Dermis blood vessel endothelial cell (primary cell): Measurements from ENCODE around the gene ARRDC5. TPM values are rescaled to one million over a fixed set of nuclear protein-coding genes. Genes with fewer than 3 reads are reported as not detected.
"Not testable (repeated sequence)": the region's sequence is repeated elsewhere in the genome, so short reads cannot be mapped to it uniquely, and the experiment has no call there.

Experiments used
- DNase-seq: peaks from one replicate; pipeline ENCODE4 v3.0.0; 2010
- total RNA-seq: library from RNA; depleted of rRNA; stranded (reverse); fragments of >200 nt; gene quantifications from 2 replicates; pipeline ENCODE4 v1.2.3, GENCODE V29; 2014

Gene ARRDC5
- total RNA-seq, 1 donor from 2014 or later: not detected

DNA sequence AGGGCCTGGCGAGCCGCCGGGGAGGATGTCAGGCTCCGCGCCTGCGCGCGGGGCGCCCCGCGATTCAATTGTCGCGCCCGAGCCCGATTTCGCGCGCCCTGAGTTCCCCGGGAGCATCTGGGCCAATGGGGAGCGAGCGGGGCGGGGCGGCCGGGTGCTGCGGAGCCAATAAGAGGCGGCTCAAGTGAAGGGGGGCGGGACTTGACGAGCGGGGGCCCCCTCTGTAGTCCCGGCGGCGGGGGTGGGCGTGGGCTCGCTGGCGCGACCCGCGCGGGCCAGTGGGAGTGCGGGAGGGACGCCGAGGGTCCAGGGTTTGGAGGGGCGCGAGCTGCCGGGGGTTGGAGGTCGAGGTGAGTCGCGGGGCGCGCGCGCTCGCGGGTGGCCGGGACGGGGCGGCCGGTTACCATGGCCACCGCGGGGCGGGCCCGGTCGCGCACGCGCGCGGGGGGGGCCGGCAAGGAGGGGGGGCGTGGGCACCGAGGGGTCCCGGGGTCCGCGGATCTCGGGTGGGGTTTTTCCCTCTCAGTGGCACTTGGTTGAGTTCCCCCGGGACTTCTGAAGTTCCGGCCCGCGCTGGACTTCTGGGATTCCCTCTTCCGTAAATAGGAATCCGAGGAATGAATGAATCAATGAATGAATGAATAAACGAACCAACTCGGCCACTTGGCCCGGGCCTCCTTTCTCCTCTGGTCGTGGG is 7.3 kb upstream of the ARRDC5 start:
- DNase-seq: peak; percentile 93

DNA sequence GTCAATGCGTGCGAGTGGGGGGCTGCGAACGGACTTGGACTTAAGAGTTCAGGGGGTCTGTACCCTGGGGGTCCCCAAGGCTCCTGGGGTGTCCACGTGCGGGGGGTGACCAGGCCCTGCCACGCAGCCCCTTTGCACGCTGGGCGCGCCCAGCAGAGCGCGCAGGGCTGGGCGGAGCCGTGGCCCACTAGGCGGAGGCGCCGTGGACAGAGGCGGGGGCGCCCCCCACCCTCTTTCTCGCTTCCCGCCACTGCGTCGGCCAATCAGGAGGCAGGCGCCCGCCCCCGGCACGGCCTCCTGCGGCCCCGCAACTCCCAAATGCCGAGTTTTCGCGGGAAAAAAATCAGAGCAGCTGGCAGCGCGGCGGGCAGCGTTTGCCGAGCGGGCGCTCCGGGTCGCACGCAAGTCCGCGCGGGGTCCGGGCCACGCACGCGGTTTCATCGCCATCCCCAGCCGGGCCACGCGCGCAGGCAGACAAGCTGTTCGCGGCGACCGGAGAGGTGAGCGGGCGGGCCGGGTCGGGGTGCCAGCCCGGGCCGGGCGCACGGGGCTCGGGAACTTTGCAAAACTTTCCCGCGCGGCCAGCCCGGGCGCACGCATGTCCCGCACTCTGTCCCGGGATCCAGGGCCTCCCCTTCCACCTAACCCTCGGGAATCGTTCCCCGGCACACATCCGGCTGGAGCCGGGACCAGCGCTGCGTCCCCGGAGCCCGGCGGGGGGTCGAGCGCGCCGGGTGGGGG is 6.6 kb upstream of the ARRDC5 start, which contains the start of gene UHRF1:
Gene UHRF1 (plus strand): TSS at position 346 of the 741 bp plus-strand sequence. CDS start 1,385 bp downstream, outside the sequence.
- peak; percentile 37 for DNase-seq

DNA sequence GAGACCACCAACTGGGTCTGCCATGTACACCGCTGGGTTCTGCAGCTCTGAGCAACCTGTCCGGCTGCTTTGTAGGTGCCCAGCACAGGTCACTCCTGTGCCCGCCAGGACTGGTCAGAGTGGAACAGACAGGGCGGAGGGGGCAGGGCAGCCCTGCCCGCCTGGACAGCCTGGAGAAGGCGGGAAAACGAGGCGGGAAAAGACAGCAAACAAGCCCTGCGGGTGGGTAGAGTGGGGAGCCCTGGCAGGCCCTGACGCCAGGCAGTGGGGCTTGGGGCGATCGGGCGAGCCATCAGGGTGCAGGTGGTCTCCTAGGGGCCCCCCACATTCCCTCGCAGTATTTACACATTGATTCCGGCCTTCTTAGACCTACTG is 6.1 kb upstream of the ARRDC5 start:
- DNase-seq: no peak

DNA sequence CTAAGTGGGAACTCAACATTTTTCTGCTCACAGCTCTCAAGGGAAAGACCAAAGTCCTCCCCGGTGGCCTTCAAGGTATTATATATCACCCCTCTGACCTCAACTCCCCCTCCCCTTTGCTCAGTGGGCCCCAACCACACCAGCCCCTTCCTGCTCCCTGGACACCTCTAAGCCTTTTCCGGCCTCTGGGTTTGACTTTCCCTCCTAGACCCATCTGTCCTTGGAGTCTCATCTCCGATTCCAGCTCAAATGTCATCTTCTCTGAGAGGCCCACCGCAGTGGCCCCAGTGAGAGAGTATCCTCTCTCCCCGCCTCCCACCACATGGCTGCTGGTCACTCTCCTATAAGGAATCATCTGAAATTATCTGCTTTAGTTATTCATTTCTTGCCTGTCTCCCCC is 5.7 kb upstream of the ARRDC5 start:
- no peak for DNase-seq

DNA sequence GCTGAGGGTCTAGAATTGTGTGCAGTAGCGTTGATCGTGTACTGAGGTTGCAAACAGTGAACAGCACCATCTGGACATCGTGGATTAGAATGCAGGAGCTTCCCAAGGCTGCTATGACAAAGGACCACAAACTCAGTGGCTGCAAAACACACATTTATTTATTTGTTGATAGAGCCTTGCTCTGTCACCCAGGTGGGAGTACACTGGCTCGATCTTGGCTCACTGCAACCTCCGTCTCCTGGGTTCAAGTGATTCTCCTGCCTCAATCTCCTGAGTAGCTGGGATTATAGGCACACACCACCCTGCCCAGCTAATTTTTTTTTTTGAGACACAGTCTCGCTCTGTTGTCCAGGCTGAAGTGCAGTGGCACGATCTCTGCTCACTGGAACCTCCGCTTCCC is 4.3 kb upstream of the ARRDC5 start:
- no peak for DNase-seq

DNA sequence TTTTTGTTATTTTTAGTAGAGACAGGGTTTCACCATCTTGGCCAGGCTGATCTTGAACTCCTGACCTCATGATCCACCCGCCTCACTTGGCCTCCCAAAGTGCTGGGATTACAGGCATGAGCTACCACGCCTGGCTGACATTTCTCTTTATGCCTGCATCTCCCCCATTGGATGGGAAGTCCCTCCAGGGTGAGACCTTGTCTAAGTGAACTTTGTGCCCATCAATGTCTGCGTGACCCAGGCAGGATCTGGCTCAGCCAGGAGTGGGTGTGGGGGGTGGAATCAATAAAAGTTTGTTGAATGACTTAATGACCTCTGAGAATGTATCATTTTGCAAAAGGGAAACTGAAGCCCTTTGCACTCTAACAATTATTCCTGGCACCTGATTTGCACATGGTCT is 1.8 kb upstream of the ARRDC5 start:
- no peak for DNase-seq

DNA sequence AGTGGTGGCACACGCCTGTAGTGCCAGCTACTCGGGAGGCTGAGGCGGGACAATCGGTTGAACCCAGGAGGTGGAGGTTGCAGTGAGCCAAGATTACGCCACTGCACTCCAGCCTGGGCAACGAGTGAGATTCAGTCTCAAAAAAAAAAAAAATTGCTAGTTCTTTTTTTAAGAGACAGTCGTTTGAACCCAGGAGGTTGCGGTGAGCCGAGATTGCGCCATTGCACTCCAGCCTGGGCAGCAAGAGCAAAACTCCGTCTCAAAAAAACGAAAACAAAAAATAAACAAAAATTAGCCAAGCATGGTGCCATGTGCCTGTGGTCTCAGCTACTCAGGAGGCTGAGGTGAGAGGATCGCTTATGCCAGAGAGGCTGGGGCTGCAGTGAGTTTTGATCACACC is 1.8 kb downstream of the ARRDC5 start:
- DNase-seq: not testable (repeated sequence)

DNA sequence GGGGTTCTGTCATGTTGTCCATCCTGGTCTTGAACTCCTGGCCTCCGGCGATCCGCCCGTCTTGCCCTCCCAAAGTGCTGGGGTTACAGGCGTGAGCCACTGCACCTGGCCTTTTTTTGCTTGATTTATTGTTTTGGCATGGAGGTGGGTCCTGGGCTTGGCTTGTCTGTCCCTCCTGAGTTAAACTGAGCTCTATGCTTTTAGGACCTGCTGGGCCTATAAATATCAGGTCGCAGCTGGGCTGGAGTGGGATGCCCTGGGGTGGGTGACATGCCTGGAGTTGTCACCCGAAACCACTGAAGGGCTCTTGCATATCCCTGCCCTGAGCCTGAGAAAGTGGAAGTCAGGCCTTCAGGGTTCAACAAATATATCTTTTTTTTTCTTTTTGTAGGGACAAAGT is 5.5 kb downstream of the ARRDC5 start:
- DNase-seq: no peak

DNA sequence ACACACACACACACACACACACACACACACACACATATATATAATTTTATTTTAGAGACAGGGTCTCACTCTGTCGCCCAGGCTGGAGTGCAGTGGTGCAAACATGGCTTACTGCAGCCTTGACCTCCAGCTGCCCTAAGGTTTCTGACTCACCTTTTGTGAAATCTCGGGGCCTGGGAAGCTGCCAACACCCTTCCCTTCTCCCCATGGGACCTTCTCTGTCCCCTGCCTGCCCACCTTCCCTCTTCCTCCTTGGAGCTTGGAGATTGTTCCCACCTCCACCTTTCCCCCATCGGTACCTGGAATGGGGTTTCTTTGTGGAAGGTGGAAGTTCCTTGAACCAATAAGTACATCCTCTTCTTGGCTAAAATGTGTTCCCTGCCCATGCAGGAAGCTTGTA is 6.3 kb downstream of the ARRDC5 start:
- peak; percentile 9 for DNase-seq

DNA sequence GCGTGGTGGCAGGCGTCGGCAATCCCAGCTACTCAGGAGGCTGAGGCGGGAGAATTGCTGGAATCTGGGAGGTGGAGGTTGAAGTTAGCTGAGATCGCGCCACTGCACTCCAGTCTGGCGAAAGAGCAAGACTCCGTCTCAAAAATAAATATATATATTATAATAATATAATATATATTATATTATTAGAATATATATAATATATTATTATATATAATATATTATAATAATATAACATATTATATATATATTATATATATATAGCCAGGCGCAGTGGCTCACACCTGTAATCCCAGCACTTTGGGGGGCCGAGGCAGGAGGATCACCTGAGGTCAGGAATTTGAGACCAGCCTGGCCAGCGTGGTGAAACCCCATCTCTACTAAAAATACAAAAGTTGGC is 9.7 kb downstream of the ARRDC5 start:
- DNase-seq: not testable (repeated sequence)

DNA sequence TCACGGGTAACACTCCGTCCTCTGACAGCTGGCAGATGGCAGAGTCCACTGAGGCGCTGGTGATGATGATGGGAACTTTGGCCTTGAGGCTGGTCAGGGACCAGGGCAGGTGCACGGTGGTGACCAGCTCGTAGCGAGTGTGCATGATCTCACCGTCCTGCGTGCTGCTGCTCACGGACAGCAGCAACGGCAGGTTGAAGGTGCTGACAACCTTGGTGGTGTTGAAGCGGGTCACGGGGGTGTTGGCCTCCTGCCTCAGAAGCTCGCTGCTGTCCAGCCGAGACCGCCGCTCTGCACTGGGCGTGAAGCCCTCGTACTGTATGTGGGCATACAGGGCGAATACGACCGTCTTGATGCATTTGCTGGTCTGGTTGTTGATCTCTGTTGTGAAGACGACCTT is 11.6 kb downstream of the ARRDC5 start:
- DNase-seq: no peak

DNA sequence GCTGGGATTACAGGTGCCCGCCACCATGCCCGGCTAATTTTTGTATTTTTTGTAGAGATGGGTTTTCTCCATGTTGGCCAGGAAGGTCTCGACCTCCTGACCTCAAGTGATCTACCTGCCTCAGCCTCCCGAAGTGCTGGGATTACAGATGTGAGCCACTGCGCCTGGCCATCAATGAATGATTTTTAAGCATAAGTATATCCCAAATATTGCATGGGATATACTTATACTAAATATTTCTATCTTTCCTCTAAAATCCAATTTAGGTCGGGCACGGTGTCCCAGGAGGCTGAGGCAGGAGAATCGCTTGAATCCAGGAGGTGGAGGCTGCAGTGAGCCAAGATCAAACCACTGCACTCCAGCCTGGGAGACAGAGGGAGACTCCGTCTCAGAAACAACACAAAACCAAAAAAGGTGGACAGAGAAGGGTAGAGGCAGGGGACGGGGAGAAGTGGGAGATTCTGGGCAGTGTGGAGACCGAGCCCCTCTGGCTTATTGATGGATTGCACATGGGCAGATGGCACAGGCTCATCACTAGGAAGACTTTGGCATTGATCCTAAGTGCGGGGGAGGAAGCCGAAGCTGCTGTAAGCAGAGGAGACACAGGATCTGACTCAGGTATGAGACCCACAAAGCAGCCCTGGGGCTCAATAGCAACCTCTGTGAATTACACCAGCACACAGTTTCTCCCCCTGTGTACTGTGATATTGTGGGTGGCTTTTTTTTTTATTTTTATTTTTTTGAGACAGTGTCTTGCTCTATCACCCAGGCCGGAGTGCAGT is 13.5 kb downstream of the ARRDC5 start:
- DNase-seq: peak; percentile 27

DNA sequence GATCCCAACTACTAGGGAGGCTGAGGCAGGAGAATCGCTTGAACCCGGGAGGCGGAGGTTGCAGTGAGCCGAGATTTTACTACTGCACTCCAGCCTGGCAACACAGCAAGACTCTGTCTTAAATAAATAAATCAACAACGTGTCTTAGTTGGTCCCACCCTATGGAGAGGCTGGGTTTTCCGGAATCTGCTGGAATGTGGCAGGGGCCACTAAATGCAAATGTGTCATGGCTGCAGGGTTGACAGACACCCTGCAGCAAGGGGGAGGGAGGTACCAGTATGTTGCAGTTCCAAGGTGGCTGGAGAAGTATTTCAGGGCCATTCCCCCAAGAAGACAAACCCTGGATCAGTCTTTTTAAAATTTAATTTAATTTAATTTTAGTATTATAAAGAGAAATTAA is 14.9 kb downstream of the ARRDC5 start:
- not testable (repeated sequence) for DNase-seq

DNA sequence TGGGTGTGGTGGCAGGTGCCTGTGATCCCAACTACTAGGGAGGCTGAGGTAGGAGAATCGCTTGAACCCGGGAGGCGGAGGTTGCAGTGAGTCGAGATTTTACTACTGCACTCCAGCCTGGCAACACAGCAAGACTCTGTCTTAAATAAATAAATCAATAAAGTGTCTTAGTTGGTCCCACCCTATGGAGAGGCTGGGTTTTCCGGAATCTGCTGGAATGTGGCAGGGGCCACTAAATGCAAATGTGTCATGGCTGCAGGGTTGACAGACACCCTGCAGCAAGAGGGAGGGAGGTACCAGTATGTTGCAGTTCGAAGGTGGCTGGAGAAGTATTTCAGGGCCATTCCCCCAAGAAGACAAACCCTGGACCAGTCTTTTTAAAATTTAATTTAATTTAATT is 17.7 kb downstream of the ARRDC5 start:
- not testable (repeated sequence) for DNase-seq

DNA sequence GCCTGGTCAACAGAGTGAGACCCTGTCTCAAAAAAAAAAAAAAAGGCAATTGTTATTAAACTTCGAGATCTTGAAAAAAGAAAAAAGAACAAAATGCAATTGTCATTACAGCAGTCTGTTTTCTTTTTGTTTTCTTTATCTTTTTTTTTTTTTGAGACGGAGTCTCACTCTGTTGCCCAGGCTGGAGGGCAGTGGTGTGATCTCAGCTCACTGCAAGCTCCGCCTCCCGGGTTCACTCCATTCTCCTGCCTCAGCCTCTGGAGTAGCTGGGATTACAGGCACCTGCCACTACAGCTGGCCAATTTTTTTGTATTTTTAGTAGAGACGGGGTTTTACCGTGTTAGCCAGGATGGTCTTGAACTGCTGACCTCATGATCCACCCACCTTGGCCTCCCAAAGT is 19.8 kb downstream of the ARRDC5 start:
- not testable (repeated sequence) for DNase-seq

DNA sequence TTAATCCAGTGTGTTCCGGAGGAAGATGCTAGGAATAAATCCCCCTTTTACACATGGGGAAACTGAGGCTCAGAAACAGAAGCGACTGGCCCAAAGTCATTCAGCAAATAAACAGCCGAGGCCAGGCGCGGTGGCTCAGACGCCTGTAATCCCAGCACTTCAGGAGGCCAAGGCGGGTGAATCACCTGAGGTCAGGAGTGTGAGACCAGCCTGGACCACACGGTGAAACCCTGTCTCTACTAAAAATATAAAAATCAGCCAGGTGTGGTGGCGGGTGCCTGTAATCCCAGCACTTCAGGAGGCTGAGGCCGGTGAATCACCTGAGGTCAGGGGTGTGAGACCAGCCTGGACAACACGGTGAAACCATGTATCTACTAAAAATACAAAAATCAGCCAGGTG is 23.7 kb downstream of the ARRDC5 start:
- no peak for DNase-seq

DNA sequence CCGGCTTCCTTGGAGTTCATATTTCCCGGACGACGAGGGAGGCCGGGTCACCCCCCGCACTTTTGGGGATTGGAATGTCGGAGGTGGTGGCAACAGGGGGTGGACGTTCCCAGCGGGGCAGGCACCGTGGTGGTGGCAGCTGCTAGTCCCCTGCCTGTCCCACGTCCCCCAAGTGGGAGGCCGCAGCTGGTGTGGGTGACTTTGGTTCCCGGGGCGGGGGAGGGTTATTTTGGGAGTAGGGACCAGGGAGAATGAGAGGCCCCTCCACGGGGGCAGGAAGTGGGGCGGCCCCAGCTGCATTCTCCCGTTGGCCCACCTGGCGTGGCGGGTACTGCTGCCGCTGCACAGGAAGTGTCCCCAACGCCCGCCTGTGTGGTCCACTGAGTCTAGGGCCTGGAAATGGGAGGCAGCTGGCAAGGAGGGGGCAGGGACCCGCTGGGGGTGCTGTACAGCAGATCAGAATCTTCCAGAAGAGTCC is 24.2 kb downstream of the ARRDC5 start:
- DNase-seq: no peak

DNA sequence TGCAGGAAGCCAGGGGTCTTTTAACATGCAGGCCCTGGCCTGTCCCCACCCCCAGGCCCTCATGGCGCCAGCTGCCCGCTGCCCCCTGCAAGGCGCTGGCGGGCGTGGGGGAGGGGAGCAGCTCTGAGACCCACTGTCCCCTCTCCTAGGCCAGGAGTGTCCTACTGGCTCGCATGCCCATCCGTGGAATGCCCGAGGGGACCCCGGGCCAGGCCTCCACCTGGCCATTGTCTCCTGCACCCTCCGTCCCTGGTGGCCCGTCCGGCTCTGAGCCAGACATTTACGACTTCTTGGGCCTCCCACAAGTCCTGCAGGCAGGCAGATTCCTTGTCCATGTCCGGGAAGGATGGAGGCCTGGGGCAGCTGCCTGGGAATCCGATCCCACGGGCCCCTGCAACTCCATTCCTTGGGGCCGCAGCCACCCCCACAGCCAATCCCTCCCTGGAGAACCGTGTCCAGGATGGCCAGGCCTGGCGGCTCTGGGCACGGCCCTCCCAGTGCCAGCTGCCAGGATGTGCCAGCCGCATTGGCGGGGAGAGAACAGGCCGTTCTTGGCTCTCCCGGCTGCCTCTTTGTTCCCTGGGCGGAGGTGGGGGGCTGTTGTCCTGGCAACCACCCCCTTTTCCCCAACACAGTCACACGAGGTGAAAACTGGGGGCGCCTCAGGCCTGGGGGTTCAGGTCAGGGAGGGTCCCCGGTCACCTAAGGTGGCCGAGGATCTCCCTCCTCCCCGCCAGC is 24.8 kb downstream of the ARRDC5 start:
- DNase-seq: no peak

DNA sequence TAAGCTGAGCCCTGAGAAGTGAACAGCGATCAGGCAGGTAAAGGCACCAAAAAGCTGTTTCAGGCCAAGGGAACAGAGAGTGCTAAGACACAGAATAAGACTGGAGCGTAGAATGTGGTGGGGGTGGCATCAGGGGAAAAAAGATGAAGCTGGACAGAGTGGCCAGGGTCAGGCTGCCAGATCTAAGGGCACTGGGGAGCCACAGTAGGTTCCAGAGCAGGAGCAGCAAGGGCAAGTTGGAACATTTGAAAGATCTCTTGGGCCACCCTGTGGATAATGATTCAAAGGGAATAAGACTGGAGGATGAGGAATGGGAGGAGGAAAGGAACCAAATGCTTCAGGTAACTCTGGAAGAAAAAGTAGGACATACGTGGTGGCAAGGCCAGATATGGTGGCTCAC is 28.8 kb downstream of the ARRDC5 start:
- no peak for DNase-seq

DNA sequence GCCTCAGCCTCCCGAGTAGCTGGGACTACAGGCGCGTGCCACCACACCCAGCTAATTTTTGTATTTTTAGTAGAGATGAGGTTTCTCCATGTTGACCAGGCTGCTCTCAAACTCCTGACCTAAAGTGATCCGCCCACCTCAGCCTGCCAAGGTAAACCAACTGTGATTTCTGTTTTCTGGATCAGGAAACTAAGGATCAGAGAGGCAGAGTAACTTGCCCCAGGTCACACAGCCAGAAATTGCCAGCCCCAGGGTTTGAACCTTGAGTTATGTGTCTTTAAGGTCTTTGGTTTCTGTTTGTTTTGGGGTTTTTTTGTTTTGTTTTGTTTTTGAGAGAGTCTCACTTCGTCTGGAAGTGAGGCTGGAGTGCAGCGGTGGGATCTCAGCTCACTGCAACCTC is 31.0 kb downstream of the ARRDC5 start:
- DNase-seq: no peak

DNA sequence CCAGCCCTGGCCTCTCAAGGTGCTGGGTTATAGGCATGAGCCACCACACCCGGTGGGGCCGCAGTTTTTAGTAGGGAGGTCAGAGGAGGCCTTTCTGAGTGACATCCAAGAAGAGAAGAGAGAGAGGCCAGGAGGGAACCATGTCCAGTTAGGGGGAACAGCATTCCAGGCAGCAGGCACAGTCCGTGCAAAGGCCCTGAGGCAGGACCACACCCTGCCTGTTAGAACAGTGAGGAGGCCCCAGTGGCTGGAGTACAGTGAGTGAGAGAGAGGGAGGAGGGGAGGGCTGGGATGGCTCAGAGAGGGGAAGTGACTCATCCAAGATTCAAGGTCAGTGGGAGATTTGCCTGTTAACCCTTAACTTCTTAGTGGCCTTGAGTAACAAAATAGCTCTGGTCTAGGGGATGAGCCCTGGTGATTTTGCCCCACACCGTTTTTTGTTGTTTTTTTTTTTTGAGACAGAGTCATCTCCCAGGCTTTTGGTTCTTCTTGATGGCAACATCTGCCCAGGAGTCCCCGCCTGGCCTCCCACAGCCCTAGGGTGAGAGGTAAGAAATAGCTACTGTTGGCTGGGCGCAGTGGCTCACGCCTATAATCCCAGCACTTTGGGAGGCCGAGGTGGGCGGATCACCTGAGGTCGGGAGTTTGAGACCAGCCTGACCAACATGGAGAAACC is 32.5 kb downstream of the ARRDC5 start:
- peak; percentile 64 for DNase-seq

DNA sequence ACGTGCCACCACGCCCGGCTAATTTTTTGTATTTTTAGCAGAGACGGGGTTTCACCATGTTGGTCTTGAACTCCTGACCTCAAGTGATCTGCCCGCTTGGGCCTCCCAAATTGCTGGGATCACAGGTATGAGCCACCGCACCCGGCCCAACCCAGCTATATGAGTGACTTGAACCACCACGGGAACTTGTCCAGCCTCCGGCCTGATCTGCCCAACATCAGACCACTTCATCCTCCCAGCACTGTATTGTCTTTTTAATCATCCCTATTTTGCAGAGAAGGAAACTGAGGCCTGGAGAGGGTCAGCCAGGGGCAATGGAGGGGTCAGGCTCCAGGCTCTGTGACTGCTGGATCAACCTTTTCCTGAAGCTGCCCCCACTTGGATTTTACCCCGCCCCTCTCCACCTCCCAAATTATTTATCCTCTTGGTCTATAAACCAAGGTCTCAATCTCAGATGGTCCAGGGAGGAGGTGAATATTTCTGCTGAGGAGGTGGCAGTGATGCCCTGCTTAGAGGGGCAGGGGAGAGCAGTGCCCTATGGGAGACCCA is 34.3 kb downstream of the ARRDC5 start:
- no peak for DNase-seq
